HG03175 (cell line): ENCODE results near the gene CSDE1.

ENCODE experiments used
- ATAC-seq: cut with Tn5 transposase; IDR thresholded peaks from one replicate; pipeline ENCODE4 v1.9.1; 2021; ENCODE audit warnings: mild to moderate bottlenecking, moderate library complexity; ENCODE audit not compliant: unreplicated experiment

The CSDE1 gene

DNA sequence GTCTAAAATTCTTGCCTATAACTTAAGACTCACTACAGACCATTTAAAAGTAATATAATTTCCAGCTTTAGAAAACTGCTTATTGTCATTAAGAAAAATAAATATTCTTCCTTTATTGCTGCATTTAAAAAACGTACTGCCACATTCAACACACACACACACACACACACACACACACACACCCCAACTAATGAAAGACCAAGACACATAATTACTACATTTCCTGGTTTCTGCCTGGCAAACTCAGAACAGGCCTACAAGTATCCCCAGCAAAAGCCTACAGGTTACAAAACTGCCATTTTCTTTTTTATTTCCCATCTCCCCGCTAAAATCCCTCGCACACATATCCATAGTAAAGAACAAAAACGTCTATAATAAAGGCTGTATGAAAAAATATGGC, 89.4 kb downstream of the CSDE1 start:
- ATAC-seq, result no peak

DNA sequence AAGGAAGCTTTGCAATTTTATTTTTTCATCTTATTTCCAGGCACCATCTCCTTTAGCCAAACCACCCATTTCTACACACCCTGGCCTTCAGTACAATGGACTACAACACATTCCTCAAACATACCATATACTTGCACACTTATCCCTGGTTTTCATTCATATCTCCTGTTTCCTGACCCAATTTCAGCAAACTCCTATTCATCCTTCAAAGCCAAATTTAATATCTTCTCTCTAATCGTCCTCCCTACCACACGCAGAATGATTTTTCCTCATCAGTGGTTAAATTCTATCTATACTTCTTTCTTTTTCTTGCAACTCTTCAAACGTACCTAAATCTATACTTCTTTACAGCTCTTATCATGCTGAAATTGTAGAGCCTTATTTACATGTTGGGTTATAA, 90.8 kb downstream of the CSDE1 start:
- ATAC-seq, result no peak
